Measurements from ENCODE around the gene RIN1.

DNA sequence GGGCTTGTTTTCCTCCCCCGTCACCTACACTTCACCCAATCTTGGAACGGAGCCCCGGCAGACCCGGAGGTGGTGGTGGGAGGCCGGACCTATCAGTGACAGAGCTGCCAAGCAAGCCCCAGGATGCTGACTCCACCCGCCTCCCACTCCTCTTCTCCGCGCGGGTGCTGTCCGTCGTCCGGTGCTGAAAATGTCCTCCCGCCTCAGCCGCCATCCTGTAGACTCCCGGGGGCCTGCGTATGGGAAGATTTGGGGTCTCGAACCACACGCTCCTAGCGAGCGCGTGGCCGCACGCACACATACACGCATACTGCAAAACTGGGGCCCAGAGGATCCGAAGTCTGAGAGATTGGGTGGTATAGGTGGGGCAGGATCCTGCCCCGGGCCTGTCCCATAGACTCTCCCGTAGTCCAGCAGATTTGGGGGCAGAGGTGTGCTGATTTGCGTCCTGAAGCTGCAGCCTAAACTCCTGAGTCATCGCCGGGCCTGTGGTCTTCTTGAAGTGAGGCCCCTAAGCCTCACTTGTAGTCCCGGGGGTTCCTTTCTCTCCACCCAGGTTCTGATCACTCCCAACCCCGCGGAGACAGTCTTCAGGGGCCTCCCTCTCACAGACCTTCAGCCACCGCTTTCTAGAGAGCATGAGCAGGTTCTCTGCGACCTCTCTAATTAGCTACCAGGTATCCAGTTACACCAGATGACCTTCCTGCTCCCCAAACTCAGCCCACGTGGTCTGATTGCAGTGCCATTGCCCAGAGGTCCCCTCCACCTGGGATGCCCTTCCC lies 46.5 kb downstream of the RIN1 start:
- TF ChIP-seq, protein P1, sequence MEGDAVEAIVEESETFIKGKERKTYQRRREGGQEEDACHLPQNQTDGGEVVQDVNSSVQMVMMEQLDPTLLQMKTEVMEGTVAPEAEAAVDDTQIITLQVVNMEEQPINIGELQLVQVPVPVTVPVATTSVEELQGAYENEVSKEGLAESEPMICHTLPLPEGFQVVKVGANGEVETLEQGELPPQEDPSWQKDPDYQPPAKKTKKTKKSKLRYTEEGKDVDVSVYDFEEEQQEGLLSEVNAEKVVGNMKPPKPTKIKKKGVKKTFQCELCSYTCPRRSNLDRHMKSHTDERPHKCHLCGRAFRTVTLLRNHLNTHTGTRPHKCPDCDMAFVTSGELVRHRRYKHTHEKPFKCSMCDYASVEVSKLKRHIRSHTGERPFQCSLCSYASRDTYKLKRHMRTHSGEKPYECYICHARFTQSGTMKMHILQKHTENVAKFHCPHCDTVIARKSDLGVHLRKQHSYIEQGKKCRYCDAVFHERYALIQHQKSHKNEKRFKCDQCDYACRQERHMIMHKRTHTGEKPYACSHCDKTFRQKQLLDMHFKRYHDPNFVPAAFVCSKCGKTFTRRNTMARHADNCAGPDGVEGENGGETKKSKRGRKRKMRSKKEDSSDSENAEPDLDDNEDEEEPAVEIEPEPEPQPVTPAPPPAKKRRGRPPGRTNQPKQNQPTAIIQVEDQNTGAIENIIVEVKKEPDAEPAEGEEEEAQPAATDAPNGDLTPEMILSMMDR (IDR thresholded peaks at IDR 0.05): peak in 1 of 4 experiments; percentile 13
- no peak for TF ChIP-seq POLR2A (IDR thresholded peaks at IDR 0.05)

Measured in uterus (tissue), 2 donors.